ENCODE results near the gene KIF16B.
"Not testable (repeated sequence)": the region's sequence is repeated elsewhere in the genome, so short reads cannot be mapped to it uniquely, and the experiment has no call there.

The KIF16B gene

DNA sequence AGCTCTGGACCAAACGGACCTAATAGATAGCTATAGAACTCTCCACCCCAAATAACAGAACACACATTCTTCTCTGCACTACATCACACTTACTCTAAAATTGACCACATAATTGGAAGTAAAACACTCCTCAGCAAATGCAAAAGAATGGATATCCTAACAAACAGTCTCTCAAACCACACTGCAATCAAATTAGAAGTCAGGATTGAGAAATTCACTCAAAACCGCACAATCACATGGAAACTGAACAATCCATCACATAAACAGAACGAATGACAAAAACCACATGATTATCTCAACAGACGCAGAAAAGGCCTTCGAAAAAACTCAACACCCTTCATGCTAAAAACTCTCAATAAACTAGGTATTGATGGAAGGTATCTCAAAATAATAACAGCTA is 50.6 kb downstream of the KIF16B start:
- not testable (repeated sequence) for DNase-seq (ENCODE audit: low spot score)

DNA sequence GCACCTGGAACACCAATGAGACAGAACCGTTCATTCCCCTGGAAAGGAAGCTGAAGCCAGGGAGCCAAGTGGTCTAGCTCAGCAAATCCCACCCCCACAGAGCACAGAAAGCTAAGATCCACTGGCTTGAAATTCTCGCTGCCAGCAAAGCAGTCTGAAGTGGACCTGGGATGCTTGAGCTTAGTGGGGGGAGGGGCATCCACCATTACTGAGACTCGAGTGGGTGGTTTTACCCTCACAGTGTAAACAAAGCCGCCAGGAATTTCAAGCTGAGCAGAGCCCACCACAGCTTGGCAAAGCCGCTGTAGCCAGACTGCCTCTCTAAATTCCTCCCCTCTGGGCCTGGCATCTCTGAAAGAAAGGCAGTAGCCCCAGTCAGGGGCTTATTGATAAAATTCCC is 53.1 kb downstream of the KIF16B start:
- DNase-seq (ENCODE audit: low spot score) = no peak

DNA sequence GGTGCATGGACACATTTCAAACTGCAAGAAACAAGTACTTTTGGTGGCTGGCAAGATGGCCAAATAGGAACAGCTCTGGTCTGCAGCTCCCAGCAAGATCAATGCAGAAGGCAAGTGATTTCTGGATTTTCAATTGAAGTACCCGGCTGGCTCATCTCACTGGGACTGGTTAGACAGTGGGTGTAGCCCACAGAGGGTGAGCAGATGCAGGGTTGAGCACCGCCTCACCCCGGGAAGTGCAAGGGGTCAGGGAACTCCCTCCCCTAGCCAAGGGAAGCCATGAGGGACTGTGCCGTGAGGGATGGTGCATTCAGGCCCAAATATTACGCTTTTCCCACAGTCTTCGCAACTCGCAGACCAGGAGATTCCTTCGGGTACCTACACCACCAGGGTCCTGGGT is 53.6 kb downstream of the KIF16B start:
- not testable (repeated sequence) for DNase-seq (ENCODE audit: low spot score)

DNA sequence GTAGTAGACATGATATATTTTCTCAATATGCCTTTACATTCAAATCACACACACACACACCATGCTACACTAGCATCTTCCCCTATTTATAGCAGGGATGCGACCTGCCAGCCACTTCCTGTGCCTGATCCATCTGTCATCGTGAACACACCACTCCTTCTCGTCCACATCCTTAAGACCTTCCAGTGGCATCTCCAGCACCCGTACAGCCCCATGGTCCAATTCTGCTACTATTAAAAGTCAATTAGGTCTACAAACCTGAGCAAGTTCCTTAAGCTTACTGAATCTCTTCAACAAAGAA is 54.5 kb downstream of the KIF16B start:
- DNase-seq (ENCODE audit: low spot score) = no peak

DNA sequence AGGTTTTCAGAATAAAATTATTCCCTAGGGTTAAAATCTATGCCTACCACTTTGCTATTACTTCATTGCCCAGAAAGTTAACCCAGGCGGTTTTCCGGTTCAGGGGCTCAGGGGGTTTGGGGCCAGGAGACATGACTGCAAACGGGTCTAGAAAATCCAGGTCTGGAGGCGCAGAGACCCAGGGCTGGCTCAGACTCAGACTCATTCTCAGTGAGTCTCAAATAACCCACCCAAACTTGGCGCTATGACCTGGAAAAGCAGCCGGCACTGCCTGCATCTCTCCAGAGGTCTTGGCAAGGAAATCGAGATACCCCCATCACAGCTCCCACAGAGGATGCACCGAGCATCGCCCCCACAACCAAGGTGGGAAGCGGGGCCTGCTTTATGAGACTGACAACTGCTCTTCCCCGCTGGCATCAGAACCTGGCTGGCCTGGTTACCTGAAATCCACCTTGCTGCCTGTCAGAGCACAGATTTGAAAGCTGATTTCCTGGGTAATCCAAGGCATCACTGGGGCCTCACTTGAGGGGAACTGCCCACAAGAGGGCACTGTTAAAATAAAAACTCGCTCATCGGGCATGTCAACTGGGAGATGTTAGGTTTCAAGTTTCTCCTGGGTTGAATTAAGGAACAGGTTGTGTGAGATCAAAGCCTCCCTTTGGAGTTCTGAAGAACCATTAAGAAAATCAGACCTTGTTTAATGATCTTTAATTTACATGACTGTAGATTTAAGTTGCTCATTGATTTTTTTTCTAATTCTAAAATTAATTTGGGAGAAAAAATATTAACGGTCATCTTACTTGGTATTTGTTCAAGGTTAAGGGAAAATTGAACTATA is 55.1 kb downstream of the KIF16B start:
- peak; percentile 9 for DNase-seq (ENCODE audit: low spot score)

DNA sequence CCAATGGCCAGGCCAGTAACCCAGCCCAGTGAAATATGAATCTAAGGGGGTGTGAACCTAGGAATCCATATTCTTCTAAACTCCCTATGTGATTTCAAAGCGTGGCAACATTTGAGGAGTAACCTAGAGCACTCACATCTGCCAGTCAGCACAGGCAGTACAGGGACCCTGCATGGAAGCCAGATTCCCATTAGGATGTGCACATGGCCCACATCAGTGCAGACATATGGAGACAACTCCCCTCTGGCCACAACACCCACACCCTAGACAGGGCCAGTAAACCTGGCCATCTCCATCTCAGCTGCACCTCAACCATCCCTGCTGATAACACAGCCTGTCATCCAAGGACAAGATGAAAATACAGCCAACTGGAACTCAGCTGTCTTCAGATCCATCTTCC is 56.5 kb downstream of the KIF16B start:
- no peak for DNase-seq (ENCODE audit: low spot score)

DNA sequence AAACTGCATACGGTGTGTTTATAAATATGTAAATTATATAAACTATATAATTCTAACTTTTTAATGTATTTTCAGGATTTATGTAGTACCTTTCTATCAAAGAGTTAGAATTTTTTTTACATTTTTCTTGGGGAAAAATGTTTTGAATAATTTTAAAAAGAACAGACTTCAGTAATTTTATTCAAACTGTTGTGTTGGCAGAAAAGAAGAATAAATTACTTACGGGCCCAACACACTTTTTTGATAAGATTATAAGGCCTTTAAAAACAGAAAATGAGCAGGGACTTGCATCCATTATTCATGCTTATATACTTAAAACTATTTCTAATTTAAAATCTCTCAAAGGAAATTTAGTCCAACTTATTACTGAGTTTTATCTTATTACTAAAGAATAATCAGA is 58.2 kb downstream of the KIF16B start:
- no peak for DNase-seq (ENCODE audit: low spot score)

DNA sequence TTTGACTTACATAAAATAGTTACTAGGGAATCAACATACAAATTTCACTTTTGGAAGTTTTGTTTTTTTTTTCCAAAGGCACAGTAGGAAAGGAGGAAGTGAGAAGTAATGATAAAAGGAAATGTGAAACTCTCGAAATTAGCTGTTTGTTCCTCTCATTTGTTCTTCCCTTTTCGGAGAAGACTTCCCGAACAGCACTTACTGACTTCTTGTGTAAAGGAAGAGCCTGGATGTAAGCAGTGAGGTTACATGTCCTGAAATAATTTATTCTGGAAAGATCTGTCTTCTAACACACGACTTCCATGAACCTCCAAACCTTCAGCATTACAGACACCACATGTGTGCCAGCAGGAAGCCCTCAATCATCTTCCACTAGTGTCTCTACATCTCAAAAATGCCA is 59.1 kb downstream of the KIF16B start:
- no peak for DNase-seq (ENCODE audit: low spot score)

DNA sequence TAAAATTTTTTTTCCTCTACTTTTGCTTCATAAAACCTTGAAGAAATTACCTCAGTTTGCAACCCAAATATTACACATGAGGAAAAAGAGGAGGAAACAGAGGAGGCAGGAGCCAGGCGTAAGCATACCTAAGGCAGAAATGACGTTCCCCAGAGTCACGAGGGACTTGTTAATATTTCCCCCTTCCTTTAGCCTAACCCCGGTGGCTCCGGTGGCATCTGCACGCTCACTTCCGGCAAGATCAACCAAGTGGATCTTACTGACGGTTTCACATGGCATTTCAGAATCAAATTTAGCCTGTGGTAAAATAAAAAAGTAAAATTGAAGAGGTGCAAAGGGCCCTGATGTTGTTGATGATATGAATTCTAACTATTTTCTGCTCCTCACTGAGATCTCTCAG is 67.4 kb downstream of the KIF16B start:
- DNase-seq (ENCODE audit: low spot score) = no peak

DNA sequence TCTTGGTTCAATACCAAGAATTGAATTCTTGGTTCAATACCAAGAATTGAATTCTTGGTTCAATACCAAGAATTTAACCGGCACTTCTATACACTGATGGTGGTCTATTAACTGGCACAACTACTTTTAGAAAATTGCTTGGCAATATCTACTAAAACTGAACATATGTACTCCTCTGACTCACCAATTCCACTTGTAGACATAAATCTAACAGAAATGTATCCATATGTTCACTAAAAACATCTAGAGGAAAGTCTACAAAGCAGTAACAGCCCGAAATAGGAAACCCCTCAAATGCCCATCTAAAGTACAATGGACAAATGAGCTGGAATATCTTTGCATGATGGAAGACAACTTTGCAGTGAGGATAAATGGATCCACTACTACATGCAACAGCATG is 71.9 kb downstream of the KIF16B start:
- DNase-seq (ENCODE audit: low spot score) = no peak

DNA sequence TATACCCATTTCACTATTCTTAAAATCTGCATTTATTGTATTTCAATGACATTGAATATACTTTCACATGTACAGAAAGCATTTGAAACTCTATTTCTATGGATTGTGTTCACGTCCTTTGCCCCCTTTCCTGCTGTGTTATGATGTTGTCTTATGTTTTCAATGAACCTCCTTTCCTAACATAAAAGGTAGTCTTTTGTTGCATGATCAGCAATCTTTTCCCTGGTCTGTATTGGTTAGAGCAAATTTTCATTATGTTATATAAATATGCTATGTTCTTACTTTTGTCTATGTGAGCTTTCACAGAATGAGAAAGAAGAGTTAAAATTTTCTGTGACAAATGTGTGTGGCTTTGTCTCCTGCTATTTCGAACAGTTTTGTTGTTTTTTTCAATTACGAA is 73.1 kb downstream of the KIF16B start:
- DNase-seq (ENCODE audit: low spot score) = no peak

DNA sequence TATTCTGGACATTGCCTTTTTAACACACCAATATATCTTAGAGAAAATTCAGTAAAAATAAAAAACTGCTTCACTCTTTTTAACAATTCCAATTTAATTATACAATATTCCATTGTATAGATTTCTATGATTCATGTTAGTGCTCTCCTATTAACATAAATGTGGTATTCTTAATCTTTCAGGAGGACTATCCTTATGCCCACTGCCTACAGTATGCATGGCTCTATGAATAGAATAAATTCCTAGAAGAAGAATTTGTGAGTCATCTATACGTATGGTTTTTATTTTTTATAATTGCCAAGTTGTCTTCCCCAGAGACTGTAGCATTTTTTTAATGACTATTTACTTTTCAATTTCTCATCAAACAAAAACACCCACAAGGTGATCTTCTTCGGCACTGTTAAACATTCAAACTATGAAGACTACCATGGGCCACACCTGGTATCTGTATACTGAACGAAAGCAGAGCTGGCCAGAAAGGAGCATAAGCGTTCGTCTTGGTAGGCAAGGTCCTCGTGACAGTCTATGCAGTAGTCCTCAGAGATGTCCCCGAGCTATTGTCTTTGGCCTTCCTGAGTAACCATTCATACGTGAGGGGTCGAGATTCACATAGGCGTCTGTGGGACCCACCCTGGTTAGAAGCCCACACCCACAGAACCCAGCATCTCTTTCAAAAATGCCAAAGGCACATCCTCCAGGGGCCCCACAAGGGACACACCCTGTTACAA is 74.6 kb downstream of the KIF16B start:
- no peak for DNase-seq (ENCODE audit: low spot score)

DNA sequence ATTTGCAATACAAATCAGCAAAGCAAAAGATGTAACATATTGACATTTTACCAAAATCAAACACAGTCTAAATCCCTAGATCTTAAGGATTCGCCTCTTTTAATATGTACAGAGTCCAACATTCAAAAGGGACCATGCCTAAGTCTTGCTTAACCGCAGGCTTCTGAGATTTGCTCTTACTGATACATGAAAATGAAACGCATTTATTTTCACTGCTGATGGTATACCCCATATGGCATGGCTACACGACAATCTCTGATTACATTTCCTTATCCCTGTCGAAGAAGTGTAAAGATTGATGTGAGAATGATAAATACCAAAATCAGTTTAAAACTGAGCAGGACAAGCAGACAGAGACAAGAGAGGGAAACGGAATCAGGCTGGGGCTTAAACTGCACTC is 75.4 kb downstream of the KIF16B start:
- DNase-seq (ENCODE audit: low spot score) = no peak

DNA sequence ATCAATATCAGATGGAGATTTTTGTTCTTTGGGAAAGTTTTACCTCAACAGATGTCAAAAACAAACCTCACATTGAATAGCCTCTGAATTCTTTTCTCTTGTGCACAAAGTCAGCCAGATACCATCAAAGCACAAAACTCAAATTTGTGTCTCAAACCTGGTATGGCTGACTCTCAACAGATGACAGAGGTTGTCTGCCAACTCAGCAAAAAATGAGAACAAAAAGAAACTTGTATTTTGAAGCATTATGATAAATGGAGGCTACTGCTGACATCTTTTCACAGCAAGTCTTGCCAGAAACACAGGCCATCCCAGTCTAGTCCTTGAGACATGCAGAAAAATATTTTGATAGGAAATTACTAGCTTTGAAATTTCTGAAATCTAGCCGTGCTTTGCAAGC is 79.8 kb downstream of the KIF16B start:
- DNase-seq (ENCODE audit: low spot score) = no peak

DNA sequence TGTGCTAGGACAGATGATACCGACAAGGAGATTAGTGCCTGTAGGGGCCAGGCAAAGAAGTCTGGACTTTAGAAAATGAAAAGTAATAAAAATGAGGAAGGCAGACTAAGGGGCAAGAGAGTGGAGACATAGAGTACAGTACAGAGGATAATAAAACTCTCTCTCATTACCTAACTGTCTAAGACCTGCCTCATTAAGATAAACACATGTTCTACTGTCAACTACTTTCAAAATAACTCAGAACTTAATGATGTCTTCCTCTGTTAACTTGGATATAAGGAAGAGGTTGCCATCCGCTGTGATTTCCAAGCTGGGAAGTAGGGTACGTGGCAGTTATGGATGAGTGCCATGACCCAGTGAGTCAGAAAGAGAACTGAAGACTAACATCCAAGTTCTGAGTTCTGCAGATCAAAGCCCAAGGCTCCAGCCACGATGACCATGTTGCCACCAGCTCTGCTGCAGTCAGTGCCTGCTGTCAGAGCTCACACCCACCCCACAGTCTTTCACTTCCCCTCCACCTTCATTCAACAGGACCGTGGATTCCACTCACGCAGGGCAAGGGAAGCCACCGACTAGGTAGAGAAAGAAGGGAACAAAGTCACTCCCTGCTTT is 81.8 kb downstream of the KIF16B start:
- no peak for DNase-seq (ENCODE audit: low spot score)

DNA sequence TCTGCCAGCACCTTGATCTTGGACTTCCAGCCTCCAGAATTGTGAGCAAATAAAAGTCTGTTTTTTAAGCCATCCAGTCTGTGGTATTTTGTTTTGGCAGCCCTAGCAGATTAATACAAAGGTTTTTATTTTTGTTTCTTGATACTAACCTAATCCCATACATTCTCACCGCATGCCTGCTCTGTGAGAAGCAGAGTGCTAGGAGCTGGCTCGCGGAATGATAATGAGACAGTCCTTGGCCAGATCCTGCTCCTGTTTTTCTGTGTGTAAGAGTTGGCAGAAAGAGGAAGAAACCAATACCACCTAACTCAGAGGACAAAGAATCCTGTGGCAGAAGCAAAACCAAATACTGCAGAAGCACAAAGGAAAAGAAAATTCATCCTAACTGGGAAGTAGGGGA is 82.6 kb downstream of the KIF16B start:
- DNase-seq (ENCODE audit: low spot score) = no peak

DNA sequence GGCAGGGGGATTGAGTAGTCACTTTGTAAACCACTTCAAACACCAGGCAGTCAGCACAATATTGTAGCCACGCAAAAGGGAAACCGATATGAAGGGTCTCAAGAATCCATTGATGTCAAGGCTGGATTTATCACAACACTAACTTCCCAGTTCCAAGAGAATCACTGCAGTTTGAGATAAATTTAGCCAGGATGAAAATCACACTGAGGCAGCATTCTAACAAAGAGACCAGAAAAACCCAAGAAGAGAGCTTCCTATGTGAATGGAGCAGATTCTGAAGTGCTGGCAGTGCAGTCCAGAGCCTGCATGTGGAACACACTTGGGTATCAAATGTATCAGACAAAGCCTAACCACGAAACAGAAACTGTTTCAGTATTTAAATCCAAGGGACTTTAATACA is 84.6 kb downstream of the KIF16B start:
- DNase-seq (ENCODE audit: low spot score) = no peak

DNA sequence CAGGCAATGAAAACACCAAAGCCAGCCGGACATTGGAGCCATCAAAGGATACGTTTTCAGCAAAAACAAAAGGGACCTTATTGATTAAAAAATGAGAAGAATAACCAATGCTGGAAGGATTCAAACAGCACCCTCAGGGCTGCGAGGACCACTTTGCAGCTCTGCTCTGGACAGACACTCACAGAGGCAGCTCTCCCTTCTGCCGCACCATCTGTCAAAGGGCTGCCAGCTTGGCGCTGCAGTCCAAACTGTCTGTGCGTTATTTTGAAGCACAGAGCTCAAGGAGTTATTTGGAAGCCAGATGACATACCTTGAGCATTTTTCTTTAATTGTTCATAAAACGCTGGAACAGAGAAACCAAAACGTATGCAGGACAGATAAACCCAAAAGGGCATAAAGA is 85.2 kb downstream of the KIF16B start:
- DNase-seq (ENCODE audit: low spot score) = no peak

DNA sequence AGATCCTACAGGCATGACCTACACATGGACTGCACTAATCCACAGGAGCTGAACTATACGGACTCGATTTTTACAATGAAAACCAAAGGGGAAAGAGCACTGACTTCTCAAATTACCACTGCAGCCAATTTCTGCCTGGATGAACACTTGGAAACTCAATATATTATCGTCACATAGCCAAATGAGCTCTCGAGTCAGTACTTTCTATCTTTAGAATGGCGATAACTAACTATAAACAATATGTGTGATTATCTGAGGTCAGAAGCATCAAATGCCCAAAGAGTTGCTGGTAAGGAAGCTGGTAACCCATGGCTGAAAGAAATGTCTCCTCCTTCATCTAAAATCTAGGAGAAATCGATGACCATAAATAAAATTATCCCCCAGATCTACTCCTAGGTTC is 86.7 kb downstream of the KIF16B start:
- no peak for DNase-seq (ENCODE audit: low spot score)

DNA sequence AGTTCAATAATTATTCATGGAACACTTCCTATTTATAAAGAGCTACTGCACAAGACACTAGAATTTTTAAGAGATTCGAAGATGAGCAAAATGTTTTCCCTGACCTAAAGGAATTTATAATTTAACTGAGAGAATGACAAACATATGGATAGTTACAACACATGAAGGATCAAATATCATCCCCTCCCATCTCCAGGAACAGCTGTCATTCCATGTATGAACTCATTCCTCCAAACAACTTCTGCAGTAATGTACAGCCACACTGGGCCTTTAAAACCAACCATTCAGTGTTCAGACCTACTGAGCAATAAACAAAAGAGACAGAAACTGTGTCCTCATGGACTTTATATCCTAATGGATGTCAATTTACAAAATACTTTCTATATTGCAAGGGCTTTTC is 87.8 kb downstream of the KIF16B start:
- DNase-seq (ENCODE audit: low spot score) = no peak

DNA sequence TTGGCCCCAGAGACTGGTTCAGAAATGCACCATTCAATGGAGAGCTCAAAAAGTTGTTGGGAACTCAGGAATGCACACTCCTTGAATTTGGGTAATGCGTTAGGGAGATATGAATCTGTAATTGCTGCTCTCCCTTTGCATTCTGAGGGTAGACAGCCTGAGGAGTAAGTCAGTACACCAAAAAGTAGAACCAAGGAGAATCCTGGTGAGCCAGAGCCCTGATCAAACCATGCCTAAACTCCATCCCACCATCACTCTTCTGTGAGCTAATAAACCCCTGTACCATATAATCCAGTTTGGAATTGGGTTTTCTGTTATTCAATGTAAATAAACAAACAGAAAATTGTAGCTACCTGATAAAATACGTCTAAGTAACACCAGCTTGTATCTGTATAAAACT is 90.2 kb downstream of the KIF16B start:
- no peak for DNase-seq (ENCODE audit: low spot score)

DNA sequence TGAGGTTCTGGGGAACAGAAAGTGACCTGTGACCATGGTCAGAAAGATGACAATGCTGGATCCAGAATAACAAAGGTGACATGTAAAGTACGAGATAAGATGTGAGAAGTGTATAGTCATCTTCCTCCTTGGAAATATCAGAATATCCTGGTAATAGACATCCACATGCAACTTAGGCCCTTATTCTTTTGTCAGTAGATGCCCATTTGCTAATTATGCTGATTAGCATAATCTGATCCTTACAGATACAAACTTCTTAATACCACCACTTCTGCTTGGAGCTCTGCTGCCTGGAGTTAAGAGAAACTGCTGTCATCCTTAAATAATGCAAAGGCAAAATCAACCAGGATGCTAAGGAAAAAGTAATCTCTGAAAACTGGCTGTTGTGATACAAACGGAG is 91.3 kb downstream of the KIF16B start:
- no peak for DNase-seq (ENCODE audit: low spot score)

DNA sequence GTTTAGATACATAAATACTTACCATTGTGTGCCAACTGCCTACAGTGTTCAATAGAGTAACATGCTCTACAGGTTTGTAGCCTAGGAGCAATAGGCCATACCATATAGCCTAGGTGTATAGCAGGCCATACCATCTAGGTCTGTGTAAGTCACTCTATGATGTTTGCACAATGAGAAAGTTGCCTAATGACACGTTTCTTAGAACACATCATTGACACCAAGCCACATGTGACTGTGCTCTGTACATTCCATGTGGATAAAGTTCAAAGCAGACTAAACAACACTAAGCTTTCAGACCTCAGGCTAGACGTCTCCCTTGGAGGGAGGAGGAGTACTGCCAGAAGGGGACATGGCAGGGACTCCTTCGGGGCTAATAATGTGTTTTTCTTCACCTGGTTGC is 93.6 kb downstream of the KIF16B start:
- no peak for DNase-seq (ENCODE audit: low spot score)

DNA sequence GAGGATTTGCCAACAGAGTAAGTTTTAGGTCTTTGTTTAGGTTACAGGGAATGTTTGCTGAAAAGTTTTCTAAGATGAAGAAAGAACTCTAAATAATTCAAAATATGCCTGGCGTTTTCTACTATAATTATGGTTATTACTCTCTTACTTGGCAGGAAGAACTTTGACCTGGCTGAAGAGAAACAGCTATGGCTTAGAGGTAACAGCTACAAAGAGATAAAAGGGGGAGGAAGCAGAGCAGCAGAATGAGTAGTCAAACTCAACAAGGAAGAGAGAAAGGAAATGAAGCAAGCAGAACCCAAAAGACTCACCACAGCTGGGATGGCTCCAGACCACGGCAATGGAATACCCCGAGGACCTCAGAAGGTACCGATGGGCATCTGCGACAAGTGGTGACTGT is 95.6 kb downstream of the KIF16B start:
- DNase-seq (ENCODE audit: low spot score) = no peak

Measured in kidney capillary endothelial cell (primary cell).